Osteoblast (primary cell): ENCODE measurements around the gene MFSD11. TPM values are rescaled to one million over a fixed set of nuclear protein-coding genes. Genes with fewer than 3 reads are reported as not detected.
A peak's percentile ranks its signal among the peaks of the same experiment; 100 is the strongest.

ENCODE experiments used
- DNase-seq: peaks from one replicate; pipeline ENCODE4 v3.0.0; 2011; ENCODE audit warnings: low spot score, mixed read lengths; ENCODE audit not compliant: insufficient read length; ENCODE audit errors: missing footprints
- H2AFZ ChIP-seq: 2 replicates; pipeline ENCODE4 v1.6.0; 2011; ENCODE audit warnings: mild to moderate bottlenecking, low read length
- H3K27ac ChIP-seq: 2 replicates; pipeline ENCODE4 v1.5.1; 2011; ENCODE audit warnings: mild to moderate bottlenecking, low read depth, low read length, moderate library complexity
- H3K27me3 ChIP-seq: 2 replicates; pipeline ENCODE4 v1.6.0; 2012; ENCODE audit warnings: mild to moderate bottlenecking, control low read depth, inconsistent platforms, low read length, moderate library complexity; ENCODE audit not compliant: insufficient read depth
- H3K36me3 ChIP-seq: 2 replicates; pipeline ENCODE4 v1.5.1; 2011; ENCODE audit warnings: mild to moderate bottlenecking, low read length, control low read depth, moderate library complexity; ENCODE audit not compliant: insufficient read depth
- H3K4me1 ChIP-seq: 2 replicates; pipeline ENCODE4 v1.5.1; 2011; ENCODE audit warnings: mild to moderate bottlenecking, low read length, control low read depth, moderate library complexity; ENCODE audit not compliant: insufficient read depth
- H3K4me2 ChIP-seq: 2 replicates; pipeline ENCODE4 v1.6.0; 2011; ENCODE audit warnings: mild to moderate bottlenecking, low read length; ENCODE audit not compliant: insufficient read depth
- H3K4me3 ChIP-seq: fragments of 200-600 bp; sonication (generic); 3 replicates; pipeline ENCODE4 v1.5.1; 2012; ENCODE audit warnings: mild to moderate bottlenecking, low read length, inconsistent platforms; ENCODE audit not compliant: insufficient read depth
- H3K79me2 ChIP-seq: 2 replicates; pipeline ENCODE4 v1.6.0; 2012; ENCODE audit warnings: mild to moderate bottlenecking, low read length, control low read depth, inconsistent platforms; ENCODE audit not compliant: insufficient read depth
- H3K9me3 ChIP-seq: 2 replicates; pipeline ENCODE4 v1.5.1; 2011; ENCODE audit warnings: low read depth, low read length, control low read depth
- H4K20me1 ChIP-seq: 2 replicates; pipeline ENCODE4 v1.6.0; 2012; ENCODE audit warnings: mild to moderate bottlenecking, low read length, control low read depth; ENCODE audit not compliant: insufficient read depth
- total RNA-seq: library from RNA; depleted of rRNA; stranded (reverse); fragments of >200 nt; gene quantifications from 2 replicates; pipeline ENCODE4 v1.2.3, GENCODE V29; 2012
- TF ChIP-seq, protein P1 (sequence below): IDR thresholded peaks from 2 replicates; pipeline ENCODE4 v1.5.1; 2011; ENCODE audit warnings: mild to moderate bottlenecking, low read depth, low read length, moderate library complexity; ENCODE audit errors: extremely low read depth

Gene MFSD11
- total RNA-seq, 1 donor = 42.0 TPM

- Histone ChIP-seq H2AFZ (no peak overlapping the region), H3K36me3 (peaks cover 36% of the 10 kb centered on the region), H3K27me3 (no peaks in the 10 kb centered on the region), H3K4me2 (no peak overlapping the region), H4K20me1 (peaks cover 72% of the 10 kb centered on the region), H3K9me3 (no peaks in the 10 kb centered on the region), H3K79me2 (peaks cover 98% of the 10 kb centered on the region), H3K4me3 (no peak overlapping the region), H3K4me1 (peaks cover 37% of the 10 kb centered on the region), H3K27ac (no peak overlapping the region)
- TF ChIP-seq, protein P1, sequence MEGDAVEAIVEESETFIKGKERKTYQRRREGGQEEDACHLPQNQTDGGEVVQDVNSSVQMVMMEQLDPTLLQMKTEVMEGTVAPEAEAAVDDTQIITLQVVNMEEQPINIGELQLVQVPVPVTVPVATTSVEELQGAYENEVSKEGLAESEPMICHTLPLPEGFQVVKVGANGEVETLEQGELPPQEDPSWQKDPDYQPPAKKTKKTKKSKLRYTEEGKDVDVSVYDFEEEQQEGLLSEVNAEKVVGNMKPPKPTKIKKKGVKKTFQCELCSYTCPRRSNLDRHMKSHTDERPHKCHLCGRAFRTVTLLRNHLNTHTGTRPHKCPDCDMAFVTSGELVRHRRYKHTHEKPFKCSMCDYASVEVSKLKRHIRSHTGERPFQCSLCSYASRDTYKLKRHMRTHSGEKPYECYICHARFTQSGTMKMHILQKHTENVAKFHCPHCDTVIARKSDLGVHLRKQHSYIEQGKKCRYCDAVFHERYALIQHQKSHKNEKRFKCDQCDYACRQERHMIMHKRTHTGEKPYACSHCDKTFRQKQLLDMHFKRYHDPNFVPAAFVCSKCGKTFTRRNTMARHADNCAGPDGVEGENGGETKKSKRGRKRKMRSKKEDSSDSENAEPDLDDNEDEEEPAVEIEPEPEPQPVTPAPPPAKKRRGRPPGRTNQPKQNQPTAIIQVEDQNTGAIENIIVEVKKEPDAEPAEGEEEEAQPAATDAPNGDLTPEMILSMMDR = no peak
- no peak for DNase-seq
These were observed 46.3 kb upstream of the MFSD11 start for GRCh38 chr17:76691379-76692191.

- peaks cover 14% of the 10 kb centered on the region for H3K36me3 ChIP-seq
These were observed 42.7 kb upstream of the MFSD11 start for GRCh38 chr17:76695059-76695831.

GRCh38 chr17:76696763-76697701 lies 40.9 kb upstream of the MFSD11 start:
- H3K36me3 ChIP-seq = peaks cover 5% of the 10 kb centered on the region
- peak overlapping the region; percentile 40 for H3K27ac ChIP-seq
- peaks cover 67% of the 10 kb centered on the region for H4K20me1 ChIP-seq
- peaks cover 99% of the 10 kb centered on the region for H3K79me2 ChIP-seq
- TF ChIP-seq, protein P1 = no peak
- H3K27me3 ChIP-seq = no peaks in the 10 kb centered on the region
- H3K4me2 ChIP-seq = no peak overlapping the region
- H2AFZ ChIP-seq = no peak overlapping the region
- DNase-seq = peak; percentile 85
- no peaks in the 10 kb centered on the region for H3K9me3 ChIP-seq
- peaks cover 58% of the 10 kb centered on the region for H3K4me1 ChIP-seq
- no peak overlapping the region for H3K4me3 ChIP-seq

More at GRCh38 chr17:76695059-76695831, 42.7 kb upstream of the MFSD11 start:
- H3K9me3 ChIP-seq = no peaks in the 10 kb centered on the region
- peaks cover 42% of the 10 kb centered on the region for H3K4me1 ChIP-seq
- no peaks in the 10 kb centered on the region for H3K27me3 ChIP-seq
- no peak for DNase-seq
- TF ChIP-seq, protein P1 = no peak
- peaks cover 69% of the 10 kb centered on the region for H4K20me1 ChIP-seq
- no peak overlapping the region for H3K4me3 ChIP-seq
- no peak overlapping the region for H3K27ac ChIP-seq
- H2AFZ ChIP-seq = no peak overlapping the region
- H3K79me2 ChIP-seq = peaks cover 99% of the 10 kb centered on the region
- peak overlapping the region; percentile 58 for H3K4me2 ChIP-seq
